GM19099 (cell line): ENCODE measurements around the gene RCN1.

ENCODE experiments used
- POLR2A ChIP-seq: IDR thresholded peaks from 3 replicates; pipeline ENCODE4 v1.6.1; 2011; ENCODE audit warnings: low read depth; ENCODE audit not compliant: insufficient read length; ENCODE audit errors: extremely low read depth

The RCN1 gene

DNA sequence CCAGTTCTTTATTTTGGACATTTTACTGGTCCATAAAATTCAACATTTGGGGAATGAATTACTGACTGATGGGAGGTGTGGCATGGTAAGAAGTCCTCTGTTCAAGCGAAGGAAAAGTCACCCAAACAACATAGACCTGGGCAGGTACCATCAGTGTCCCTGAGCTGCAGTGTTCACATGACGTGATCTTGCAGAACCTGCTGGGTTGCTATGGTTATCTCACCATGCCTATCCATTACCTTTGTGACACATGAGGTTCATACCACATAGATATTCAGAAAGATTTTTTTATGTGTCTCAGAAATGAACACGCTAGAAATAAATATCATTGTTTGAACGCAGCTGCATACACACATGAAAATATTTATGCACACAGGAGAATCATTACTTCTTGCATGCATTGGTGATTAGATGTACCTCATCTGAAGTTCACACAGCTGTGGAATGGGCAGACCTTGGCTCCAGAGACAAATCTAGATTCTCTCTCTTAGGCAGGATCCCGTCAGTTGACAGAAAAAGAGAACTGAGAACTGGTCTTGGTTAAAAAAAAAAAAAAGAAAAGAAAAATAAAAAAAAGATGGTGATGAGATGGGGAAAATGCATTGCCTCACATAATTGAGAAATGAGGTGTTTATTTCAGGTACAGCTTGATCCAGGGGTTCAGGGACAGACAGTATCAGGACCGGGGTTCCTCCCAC, 21.4 kb upstream of the RCN1 start:
- no peak for TF ChIP-seq POLR2A

- no peak for TF ChIP-seq POLR2A
Measured at GRCh38 chr11:32070692-32071091, 20.2 kb upstream of the RCN1 start.

DNA sequence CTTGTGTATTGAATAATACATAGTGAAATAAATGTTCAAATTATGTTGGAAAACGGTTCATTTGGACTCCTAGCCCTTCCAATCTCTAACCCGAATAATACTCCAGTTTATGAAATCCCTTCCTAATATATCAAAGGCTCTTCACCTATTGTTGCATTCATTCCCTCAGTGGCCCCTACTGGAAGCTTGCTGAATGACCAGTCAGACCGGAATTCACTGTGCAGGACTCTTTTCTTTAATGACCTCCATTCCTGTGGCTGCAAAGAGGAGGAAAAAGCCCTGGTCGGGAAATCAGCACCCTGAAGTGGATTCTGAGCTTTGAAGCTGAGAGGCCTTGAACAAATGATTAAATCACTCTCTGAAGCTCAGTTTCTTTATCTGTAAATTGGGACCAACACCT, 19.1 kb upstream of the RCN1 start:
- TF ChIP-seq POLR2A = no peak

DNA sequence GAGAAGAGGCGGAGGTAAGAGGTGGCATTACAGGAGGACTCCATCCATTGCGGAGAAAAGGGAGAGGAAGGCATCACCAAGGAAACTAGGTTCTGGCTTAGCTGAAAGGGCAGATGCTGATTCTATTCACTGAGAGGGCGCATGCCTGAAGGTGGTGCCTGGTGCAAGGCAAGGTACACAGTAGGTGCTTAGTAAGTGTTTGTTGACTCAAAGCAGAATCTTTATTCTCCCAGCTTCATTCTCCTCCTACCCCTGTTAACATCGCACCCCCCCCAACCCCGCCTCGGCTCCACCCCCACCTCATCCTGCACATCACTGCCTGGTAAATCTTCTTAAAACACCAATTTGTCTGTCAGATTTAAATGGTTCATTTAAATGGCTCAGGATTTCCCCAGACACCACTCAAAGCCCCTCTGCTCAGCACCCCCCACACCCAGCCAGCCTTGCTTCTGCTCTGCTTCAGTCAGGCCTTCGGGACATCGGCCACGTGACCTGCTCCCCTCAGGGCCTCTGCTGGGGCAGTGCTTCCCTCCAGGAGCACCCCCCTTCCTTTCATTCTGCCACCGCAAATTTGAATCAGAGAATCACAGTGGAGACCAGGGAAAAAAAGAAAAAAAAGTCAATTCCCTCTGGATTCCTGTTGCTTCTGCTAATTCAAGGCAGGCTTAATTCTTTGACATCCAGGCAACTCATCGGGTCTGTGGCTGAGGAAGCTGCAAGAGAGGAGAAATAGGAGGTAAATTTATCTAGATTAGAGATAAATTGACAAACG, 17.8 kb upstream of the RCN1 start:
- TF ChIP-seq POLR2A = no peak

DNA sequence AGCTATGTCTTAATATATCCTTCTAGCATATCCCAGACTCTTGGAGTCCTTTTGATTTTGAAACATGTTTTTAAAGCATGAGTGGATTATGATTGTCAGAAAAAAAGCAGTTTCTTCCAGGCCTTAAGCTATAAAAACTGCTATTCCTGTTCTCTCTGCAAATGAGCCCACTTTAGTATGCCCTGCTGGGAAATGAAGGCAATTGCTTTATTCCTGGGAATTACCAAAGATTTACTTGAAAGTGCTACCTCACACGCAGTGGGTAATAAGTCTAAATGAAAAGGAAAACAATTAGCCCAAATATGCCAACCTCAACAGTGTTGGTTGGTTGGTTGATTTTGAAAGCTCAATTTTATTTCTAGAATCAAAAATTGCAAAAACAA, 17.2 kb upstream of the RCN1 start:
- no peak for TF ChIP-seq POLR2A

- no peak for TF ChIP-seq POLR2A
Measured at GRCh38 chr11:32079553-32079952, 11.3 kb upstream of the RCN1 start.

DNA sequence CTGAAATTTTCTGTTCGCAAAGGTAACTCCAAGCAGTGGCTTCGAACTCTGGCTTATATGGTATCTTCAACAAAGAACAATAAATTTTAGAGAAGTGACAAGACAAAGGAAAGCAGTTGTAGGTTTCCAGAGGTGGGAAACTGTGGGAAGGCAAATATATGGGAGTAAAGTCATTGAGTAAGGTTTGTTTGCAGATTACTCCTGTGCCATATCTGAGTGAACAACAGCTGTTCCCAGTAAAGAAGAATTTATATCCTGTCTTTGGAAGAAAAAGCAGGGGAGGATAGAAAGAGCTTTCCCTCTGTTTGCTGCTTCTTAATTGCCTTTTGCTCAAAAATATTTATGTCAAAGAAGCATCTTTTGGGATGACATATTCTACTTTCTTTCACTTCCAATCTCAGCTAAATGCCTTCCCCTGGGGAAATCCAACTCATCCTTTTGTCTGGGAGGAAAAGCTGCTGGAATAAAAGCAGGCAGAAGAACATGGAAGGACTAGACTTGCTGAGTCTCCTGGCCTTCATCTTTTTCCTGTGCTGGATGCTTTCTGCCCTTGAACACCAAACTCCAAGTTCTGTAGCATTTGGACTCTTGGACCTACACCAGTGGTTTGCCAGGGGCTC, 10.4 kb upstream of the RCN1 start:
- TF ChIP-seq POLR2A = no peak

GRCh38 chr11:32081129-32081641, 9.7 kb upstream of the RCN1 start:
- TF ChIP-seq POLR2A = no peak

DNA sequence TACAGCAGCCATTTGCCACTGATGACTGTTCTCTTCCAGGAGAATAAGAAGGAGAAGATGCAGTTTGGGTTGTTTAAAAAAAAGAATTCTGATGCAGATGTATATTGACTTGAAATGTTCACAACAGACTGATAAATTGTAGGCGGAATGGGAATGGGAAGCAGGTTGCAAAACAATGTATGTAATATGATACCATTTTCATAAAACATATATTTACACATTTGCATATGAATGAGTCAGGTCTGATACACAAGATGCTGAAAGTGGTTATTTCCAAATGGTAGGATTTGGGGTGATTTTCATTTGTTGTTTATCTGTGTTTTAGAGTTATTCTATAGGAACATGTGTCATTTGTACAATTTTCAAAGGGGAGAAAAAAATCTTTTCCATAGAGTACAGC, 9.0 kb upstream of the RCN1 start:
- no peak for TF ChIP-seq POLR2A

DNA sequence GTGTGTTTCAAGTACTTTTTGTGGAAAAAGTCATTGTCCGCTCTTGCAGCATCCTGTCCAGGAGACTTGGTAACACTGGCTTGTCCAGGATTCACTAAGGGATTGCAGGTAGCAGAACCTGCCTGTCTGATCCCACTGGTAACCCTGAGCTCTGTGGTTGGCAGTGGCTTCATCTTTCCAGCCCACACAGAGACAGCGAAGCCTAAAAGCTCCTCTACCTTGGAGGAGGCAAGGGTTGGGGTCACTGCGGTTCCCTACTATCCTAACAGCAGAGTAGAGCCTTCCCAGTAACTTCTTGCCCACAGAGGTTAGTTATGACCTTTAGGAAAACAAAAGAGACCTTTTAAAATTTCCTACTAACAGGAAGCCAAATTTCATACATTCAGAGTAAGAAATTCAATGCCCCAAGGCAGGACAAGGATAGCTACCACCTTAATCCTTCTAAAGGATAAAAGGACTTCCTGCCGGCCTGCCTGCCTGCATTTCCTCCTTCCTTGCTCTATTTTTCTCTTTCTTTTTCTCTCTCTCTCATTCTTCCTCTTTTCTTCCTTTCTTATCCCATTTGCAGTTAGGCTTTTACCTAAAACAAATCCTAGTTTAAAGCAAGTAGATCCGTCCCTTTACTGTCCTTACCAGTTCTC, 8.4 kb upstream of the RCN1 start:
- no peak for TF ChIP-seq POLR2A

DNA sequence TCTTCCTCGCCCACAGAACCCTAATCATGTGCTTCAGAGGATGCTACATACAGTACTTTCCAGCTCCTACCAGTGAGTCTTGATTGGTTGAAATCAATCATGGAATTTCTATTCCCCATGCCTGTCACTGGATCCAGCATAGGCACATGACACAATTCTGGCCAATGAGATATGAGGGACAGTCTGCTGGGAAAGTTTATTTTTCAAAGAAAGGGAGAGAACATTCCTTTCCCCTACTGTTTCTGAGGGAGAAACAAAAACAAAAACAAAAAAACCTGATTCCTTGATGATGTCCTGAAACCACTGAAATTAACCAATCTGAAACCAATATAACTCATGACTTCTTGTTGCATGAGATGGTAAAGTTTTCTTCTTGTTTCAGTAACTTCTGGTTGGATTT, 3.3 kb upstream of the RCN1 start:
- no peak for TF ChIP-seq POLR2A

DNA sequence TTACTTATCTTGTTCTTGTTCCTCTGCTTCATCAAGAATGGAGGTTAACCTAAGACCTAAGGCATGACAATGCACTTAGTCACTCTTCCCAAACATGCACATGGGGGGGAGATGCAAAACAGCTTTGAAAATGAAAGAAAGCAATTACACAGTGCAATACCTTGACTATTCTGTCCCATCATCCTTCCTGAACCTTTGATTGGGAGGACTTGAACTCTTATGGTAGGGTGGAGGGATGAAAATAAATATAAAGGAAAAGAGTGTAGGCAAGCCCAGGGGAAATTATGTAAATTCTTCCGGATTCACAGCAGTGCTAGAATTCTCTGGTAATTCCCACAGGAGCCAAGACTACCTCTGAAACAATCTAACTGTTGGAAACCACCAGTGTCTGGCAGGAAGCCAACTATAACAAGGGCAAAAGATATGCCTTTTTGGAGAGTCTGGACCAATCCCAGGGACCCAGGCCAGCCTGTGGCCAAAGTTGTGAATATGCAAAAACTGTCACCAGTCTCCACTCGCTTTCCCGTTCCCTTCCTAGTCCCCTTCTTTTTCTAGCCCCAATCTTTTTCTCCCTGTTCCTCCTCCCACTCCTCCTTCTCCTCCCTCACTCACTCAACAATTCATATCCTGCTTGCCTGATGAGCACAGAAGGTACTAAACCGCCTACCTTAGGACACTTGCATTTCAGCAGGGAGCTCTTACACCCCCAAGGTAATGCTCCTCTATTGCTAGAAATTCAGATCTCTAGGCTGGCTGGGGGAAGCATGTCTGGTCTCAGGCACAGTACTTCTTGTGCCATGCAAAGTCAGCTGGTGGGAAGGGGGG, 2.5 kb upstream of the RCN1 start:
- no peak for TF ChIP-seq POLR2A

DNA sequence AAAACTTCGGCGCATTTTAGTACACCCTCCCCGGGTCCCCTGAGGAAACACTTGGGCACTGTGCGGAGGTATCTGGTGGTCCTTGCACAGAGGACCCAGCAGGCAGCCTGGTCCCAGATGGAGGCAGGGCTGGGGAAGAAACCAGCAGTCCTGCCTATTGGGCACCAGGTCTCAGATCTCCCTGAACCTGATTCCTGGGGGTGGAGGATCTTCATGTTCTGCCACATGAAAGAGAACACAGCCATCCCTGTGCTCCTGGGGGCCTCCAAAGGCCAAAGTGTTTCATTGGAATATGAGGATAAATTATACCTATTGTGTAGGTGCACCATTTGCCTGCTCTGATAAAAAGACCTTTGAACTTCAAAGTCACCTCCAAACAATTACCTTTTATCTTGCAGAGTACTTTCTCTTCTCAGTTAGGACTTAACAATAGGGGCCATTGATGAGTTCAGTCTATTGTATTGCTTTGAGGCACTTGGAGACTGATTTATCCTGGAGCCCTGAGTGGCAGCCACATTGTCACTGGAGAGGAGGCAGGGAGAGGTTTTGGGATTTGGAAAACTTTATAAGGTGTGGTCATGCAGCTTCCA, 1.8 kb downstream of the RCN1 start:
- TF ChIP-seq POLR2A = no peak

DNA sequence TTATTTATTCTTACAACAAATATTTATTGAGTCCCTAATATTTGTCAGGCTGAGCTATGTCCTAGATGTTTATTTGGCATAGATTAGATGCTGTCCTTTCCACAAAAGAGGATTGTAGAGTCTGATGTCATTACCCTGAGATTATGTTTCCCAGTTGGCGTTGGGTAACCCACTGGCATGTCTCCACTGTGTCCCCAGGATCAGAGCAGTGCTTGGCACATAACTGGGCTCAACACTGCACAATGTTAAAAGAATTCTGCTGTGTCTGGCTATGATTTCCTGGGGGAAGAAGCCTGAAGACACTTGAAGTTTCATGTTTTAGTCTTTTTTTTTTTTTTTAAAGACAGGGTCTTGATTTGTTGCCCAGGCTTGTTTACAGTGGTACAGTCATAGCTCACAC, 4.0 kb downstream of the RCN1 start:
- no peak for TF ChIP-seq POLR2A
